ENCODE results near the gene HMOX2. TPM values are rescaled to one million over a fixed set of nuclear protein-coding genes. Genes with fewer than 3 reads are reported as not detected.

HMOX2 gene
- total RNA-seq, 1 experiment from 2014 or later: 42.6 TPM

DNA sequence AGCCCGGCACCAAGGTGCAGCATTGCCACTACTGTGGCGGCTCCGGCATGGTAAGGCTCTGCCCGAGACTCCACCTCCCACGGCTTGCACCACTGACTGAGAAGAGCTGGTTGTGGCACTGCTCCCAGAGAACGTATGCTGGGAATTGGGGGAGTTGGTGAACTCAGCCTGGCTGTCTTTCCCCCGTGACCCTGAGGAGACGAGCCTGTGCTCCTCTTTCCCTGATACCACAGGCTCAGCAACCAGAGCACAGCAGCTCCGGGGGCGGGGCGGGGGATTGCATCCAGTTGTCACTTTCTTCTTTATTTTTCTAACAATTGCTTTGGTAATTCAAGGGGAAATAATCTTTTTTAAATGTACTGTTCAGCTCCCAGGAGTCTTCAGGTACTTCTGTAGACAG lies 33.8 kb upstream of the HMOX2 start (continued):
- TF ChIP-seq, protein P1, sequence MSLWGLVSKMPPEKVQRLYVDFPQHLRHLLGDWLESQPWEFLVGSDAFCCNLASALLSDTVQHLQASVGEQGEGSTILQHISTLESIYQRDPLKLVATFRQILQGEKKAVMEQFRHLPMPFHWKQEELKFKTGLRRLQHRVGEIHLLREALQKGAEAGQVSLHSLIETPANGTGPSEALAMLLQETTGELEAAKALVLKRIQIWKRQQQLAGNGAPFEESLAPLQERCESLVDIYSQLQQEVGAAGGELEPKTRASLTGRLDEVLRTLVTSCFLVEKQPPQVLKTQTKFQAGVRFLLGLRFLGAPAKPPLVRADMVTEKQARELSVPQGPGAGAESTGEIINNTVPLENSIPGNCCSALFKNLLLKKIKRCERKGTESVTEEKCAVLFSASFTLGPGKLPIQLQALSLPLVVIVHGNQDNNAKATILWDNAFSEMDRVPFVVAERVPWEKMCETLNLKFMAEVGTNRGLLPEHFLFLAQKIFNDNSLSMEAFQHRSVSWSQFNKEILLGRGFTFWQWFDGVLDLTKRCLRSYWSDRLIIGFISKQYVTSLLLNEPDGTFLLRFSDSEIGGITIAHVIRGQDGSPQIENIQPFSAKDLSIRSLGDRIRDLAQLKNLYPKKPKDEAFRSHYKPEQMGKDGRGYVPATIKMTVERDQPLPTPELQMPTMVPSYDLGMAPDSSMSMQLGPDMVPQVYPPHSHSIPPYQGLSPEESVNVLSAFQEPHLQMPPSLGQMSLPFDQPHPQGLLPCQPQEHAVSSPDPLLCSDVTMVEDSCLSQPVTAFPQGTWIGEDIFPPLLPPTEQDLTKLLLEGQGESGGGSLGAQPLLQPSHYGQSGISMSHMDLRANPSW (CRISPR knock-in tag; conservative IDR thresholded peaks at IDR 0.05; ENCODE audit: low read depth): no peak

GRCh38 chr16:4443271-4443670 lies 32.9 kb upstream of the HMOX2 start:
- POLR2A ChIA-PET: interaction anchor here (0.6 kb wide), 2 partner anchors 22 to 41 kb away, joined by 3 to 4 read pairs; no protein-coding TSS in a partner anchor
- no peak for ATAC-seq
- peaks cover 70% of the 10 kb centered on the region for H3K36me3 Mint-ChIP-seq

More at GRCh38 chr16:4443271-4443670, 32.9 kb upstream of the HMOX2 start:
- Mint-ChIP-seq H3K27me3 (ENCODE audit: low read depth) (no peaks in the 10 kb centered on the region), H3K4me3 (no peak overlapping the region), H3K4me1 (no peaks in the 10 kb centered on the region), H3K27ac (no peak overlapping the region), H3K9me3 (no peaks in the 10 kb centered on the region)
- DNase-seq (ENCODE audit: low spot score): no peak
- CTCF ChIA-PET: interaction anchor here (0.5 kb wide), 1 partner anchor 207 kb away, joined by 5 read pairs; no protein-coding TSS in a partner anchor
- TF ChIP-seq GTF2I (CRISPR knock-in tag; conservative IDR thresholded peaks at IDR 0.05) (no peak), ESRRA (CRISPR knock-in tag; IDR thresholded peaks at IDR 0.05; ENCODE audit: borderline replicate concordance) (no peak), TCF7 (CRISPR knock-in tag; IDR thresholded peaks at IDR 0.05; ENCODE audit: low read depth) (no peak), CBFB (CRISPR knock-in tag; IDR thresholded peaks at IDR 0.05; ENCODE audit: low read depth) (no peak), E2F4 (CRISPR knock-in tag; IDR thresholded peaks at IDR 0.05; ENCODE audit: borderline replicate concordance, low read depth) (no peak), NR2C2 (CRISPR knock-in tag; IDR thresholded peaks at IDR 0.05) (no peak), FOXP1 (CRISPR knock-in tag; IDR thresholded peaks at IDR 0.05; ENCODE audit: borderline replicate concordance) (no peak), USF1 (CRISPR knock-in tag; IDR thresholded peaks at IDR 0.05) (no peak), ELF4 (CRISPR knock-in tag; IDR thresholded peaks at IDR 0.05; ENCODE audit: low read depth) (no peak), HMGXB4 (CRISPR knock-in tag; IDR thresholded peaks at IDR 0.05) (no peak), GRHL2 (CRISPR knock-in tag; IDR thresholded peaks at IDR 0.05; ENCODE audit: insufficient replicate concordance, severe bottlenecking) (no peak), PRRX2 (CRISPR knock-in tag; IDR thresholded peaks at IDR 0.05) (no peak), CDX4 (CRISPR knock-in tag; IDR thresholded peaks at IDR 0.05; ENCODE audit: borderline replicate concordance) (no peak), ZSCAN18 (CRISPR knock-in tag; IDR thresholded peaks at IDR 0.05) (no peak)
- TF ChIP-seq, protein P2, sequence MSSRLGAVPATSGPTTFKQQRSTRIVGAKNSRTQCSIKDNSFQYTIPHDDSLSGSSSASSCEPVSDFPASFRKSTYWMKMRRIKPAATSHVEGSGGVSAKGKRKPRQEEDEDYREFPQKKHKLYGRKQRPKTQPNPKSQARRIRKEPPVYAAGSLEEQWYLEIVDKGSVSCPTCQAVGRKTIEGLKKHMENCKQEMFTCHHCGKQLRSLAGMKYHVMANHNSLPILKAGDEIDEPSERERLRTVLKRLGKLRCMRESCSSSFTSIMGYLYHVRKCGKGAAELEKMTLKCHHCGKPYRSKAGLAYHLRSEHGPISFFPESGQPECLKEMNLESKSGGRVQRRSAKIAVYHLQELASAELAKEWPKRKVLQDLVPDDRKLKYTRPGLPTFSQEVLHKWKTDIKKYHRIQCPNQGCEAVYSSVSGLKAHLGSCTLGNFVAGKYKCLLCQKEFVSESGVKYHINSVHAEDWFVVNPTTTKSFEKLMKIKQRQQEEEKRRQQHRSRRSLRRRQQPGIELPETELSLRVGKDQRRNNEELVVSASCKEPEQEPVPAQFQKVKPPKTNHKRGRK (CRISPR knock-in tag; IDR thresholded peaks at IDR 0.05; ENCODE audit: borderline replicate concordance): no peak
- TF ChIP-seq, protein P3, sequence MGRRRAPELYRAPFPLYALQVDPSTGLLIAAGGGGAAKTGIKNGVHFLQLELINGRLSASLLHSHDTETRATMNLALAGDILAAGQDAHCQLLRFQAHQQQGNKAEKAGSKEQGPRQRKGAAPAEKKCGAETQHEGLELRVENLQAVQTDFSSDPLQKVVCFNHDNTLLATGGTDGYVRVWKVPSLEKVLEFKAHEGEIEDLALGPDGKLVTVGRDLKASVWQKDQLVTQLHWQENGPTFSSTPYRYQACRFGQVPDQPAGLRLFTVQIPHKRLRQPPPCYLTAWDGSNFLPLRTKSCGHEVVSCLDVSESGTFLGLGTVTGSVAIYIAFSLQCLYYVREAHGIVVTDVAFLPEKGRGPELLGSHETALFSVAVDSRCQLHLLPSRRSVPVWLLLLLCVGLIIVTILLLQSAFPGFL (CRISPR knock-in tag; IDR thresholded peaks at IDR 0.05; ENCODE audit: borderline replicate concordance): no peak
- TF ChIP-seq, protein P4, sequence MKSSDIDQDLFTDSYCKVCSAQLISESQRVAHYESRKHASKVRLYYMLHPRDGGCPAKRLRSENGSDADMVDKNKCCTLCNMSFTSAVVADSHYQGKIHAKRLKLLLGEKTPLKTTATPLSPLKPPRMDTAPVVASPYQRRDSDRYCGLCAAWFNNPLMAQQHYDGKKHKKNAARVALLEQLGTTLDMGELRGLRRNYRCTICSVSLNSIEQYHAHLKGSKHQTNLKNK (CRISPR knock-in tag; IDR thresholded peaks at IDR 0.05): no peak

Measured in WTC11 (cell line).